GM12878 (cell line): ENCODE data around the gene SLC25A11. TPM values are rescaled to one million over a fixed set of nuclear protein-coding genes. Genes with fewer than 3 reads are reported as not detected.

ENCODE experiments used
- CBX3 ChIP-seq: fragments of 200-600 bp; sonication (generic); IDR thresholded peaks from 2 replicates; pipeline ENCODE4 v1.6.1; 2016; ENCODE audit warnings: low read depth, borderline replicate concordance
- CEBPB ChIP-seq, 2 experiments: fragments of 150-350 bp in 1 of 2; IDR thresholded peaks; 2 replicates each; pipeline ENCODE4 v1.6.1; 2012 to 2014; ENCODE audit warnings: low read depth in 2 of 2, low read length in 2 of 2, borderline replicate concordance in 1 of 2, inconsistent platforms in 1 of 2
- CHD1 ChIP-seq: IDR thresholded peaks from 2 replicates; pipeline ENCODE4 v1.6.1; 2012; ENCODE audit warnings: low read depth, low read length, improper control_type of control experiment
- CREB1 ChIP-seq: IDR thresholded peaks from 2 replicates; pipeline ENCODE4 v1.6.1; 2012; ENCODE audit warnings: low read depth, mild to moderate bottlenecking, inconsistent platforms
- CREM ChIP-seq: IDR thresholded peaks from 2 replicates; pipeline ENCODE4 v1.6.1; 2014; ENCODE audit warnings: antibody characterized with exemption, low read depth
- GABPA ChIP-seq: IDR thresholded peaks from 2 replicates; pipeline ENCODE4 v1.6.1; 2014; ENCODE audit warnings: antibody characterized with exemption, low read depth, mild to moderate bottlenecking, inconsistent platforms
- GATAD2B ChIP-seq: fragments of 450-650 bp; conservative IDR thresholded peaks from 2 replicates; pipeline ENCODE4 v1.6.1; 2017; ENCODE audit warnings: low read depth, mild to moderate bottlenecking, moderate library complexity
- HCFC1 ChIP-seq: fragments of 150-350 bp; IDR thresholded peaks from 2 replicates; pipeline ENCODE4 v1.6.1; 2014; ENCODE audit warnings: low read length
- MYC ChIP-seq: IDR thresholded peaks from 2 replicates; pipeline ENCODE4 v1.6.1; 2011; ENCODE audit warnings: mild to moderate bottlenecking, low read length, moderate library complexity, inconsistent platforms; ENCODE audit not compliant: insufficient read depth, insufficient replicate concordance, insufficient read length, severe bottlenecking
- POLR2A ChIP-seq: IDR thresholded peaks from 2 replicates; pipeline ENCODE4 v1.6.1; 2011; ENCODE audit warnings: low read depth, mild to moderate bottlenecking, low read length
- POLR2AphosphoS2 ChIP-seq: IDR thresholded peaks from 2 replicates; pipeline ENCODE4 v1.6.1; 2011; ENCODE audit warnings: low read depth, mild to moderate bottlenecking, low read length, improper control_type of control experiment, moderate library complexity
- POU2F2 ChIP-seq: IDR thresholded peaks from 3 replicates; pipeline ENCODE4 v1.6.1; 2011; ENCODE audit warnings: low read depth, mild to moderate bottlenecking, low read length, borderline replicate concordance
- RAD21 ChIP-seq: IDR thresholded peaks from 2 replicates; pipeline ENCODE4 v1.6.1; 2011; ENCODE audit warnings: mild to moderate bottlenecking, low read depth, low read length, moderate library complexity; ENCODE audit not compliant: insufficient read depth
- RAD51 ChIP-seq: fragments of 450-650 bp; IDR thresholded peaks from 2 replicates; pipeline ENCODE4 v1.6.1; 2016; ENCODE audit warnings: moderate library complexity, mild to moderate bottlenecking, inconsistent platforms
- RUNX3 ChIP-seq: IDR thresholded peaks from 2 replicates; pipeline ENCODE4 v1.6.1; 2012; ENCODE audit warnings: low read length, inconsistent platforms
- SRF ChIP-seq, 2 experiments: IDR thresholded peaks; 2 replicates each; pipeline ENCODE4 v1.6.1; 2011; ENCODE audit warnings: low read depth in 2 of 2, low read length in 2 of 2, mild to moderate bottlenecking in 1 of 2, moderate library complexity in 1 of 2
- TBL1XR1 ChIP-seq: IDR thresholded peaks from 2 replicates; pipeline ENCODE4 v1.6.1; 2012; ENCODE audit warnings: low read depth, low read length, improper control_type of control experiment
- ZNF217 ChIP-seq: fragments of 450-650 bp; IDR thresholded peaks from 2 replicates; pipeline ENCODE4 v1.6.1; 2017; ENCODE audit warnings: antibody characterized with exemption, mild to moderate bottlenecking
- polyA plus RNA-seq, 11 experiments: library from polyadenylated mRNA; depleted of rRNA in 4 of 11; unstranded in 6 of 11; stranded (reverse) in 5 of 11; fragments of >200 nt; fragmentation: Nextera tagmentation in 4 of 11; fragmentation: Illumina TruSeq in 1 of 11; extraction: Ambion mirVana in 4 of 11; extraction: Trizol in 1 of 11; gene quantifications; 1 replicate in 1 of 11; 2 replicates in 10 of 11; pipeline versions ENCODE4 v1.2.1 to v1.2.3, GENCODE V29; 2011 to 2016; ENCODE audit warnings: inconsistent platforms in 2 of 11, missing spikeins in 2 of 11, low read depth in 1 of 11
- total RNA-seq, 4 experiments: library from RNA; depleted of rRNA in 3 of 4; stranded (reverse); fragments of >200 nt in 3 of 4; fragmentation: Illumina TruSeq in 1 of 4; extraction: Trizol in 1 of 4; gene quantifications; 2 replicates each; pipeline versions ENCODE4 v1.2.1 to v1.2.3, GENCODE V29; 2013 to 2021
- TF ChIP-seq, protein P1 (sequence below): IDR thresholded peaks from 2 replicates; pipeline ENCODE4 v1.6.1; 2011; ENCODE audit warnings: borderline replicate concordance, low read depth, mild to moderate bottlenecking, moderate library complexity, low read length; ENCODE audit not compliant: insufficient read depth, poor library complexity, severe bottlenecking
- TF ChIP-seq, protein P2 (sequence below): fragments of 450-650 bp; IDR thresholded peaks from 2 replicates; pipeline ENCODE4 v1.6.1; 2016; ENCODE audit warnings: mild to moderate bottlenecking, moderate library complexity, borderline replicate concordance
- TF ChIP-seq, protein P3 (sequence below): fragments of 450-650 bp; conservative IDR thresholded peaks from 2 replicates; pipeline ENCODE4 v1.6.1; 2017; ENCODE audit warnings: mild to moderate bottlenecking, moderate library complexity

SLC25A11 gene
- total and polyA plus RNA-seq, 10 of the 15 experiments (the other 5 are each of a cell fraction or from before 2014, with no cell fraction given): 5.8 to 142 (median 65.0) TPM

DNA sequence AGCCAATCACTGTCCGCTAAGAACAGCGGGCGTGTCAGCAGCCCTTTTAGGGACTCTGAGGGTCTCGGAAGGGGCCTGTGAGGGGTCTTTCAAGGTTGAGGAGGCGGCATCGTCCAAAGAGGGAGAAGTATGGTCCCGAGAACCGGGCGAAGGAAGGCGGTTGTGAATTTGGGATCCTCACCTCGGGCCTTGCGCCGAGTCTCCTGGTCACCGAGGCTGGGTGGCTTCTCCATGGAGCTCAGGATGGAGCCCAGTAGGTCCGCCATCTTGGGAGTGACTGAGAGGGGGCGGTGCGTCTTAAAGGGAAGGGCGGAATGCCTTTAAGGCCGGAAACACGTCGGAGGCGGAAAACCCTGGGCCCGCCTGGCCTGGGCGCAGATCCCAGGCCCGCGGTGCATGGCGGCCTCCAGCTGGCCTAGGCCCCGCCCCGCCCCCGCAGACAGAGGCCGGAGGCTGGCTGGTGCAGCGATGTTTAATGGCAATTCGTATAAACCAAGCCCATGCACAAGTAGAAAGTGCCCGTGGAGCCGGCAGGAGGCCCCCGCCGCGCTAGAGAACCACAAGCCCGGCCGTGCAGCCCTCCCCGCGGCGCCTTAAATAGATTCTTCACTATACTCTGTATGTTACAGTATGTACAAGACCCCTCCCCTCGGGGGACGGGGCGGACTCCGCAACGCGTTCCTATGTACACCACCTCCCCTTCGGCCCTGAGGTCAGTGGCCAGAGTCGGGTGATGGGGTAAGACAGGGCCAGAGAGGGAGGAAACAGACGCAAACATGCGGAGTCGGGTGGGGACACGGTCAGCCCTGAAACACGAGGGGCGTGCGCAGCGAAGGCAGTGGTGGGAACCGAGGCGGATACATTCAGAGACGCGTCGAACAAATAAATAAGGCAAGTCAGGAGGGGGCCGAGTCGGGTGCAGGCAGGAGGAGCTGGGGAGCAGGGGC, 28.0 kb upstream of the SLC25A11 start, which contains the start of gene SPAG7 (continued):
- TF ChIP-seq, protein P1, sequence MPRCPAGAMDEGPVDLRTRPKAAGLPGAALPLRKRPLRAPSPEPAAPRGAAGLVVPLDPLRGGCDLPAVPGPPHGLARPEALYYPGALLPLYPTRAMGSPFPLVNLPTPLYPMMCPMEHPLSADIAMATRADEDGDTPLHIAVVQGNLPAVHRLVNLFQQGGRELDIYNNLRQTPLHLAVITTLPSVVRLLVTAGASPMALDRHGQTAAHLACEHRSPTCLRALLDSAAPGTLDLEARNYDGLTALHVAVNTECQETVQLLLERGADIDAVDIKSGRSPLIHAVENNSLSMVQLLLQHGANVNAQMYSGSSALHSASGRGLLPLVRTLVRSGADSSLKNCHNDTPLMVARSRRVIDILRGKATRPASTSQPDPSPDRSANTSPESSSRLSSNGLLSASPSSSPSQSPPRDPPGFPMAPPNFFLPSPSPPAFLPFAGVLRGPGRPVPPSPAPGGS: peak; percentile 67
- no peak for TF ChIP-seq CHD1
- 0 out of 2 replicates have a peak, but pooled peaks have one; percentile 45 for TF ChIP-seq TBL1XR1
- TF ChIP-seq, protein P2, sequence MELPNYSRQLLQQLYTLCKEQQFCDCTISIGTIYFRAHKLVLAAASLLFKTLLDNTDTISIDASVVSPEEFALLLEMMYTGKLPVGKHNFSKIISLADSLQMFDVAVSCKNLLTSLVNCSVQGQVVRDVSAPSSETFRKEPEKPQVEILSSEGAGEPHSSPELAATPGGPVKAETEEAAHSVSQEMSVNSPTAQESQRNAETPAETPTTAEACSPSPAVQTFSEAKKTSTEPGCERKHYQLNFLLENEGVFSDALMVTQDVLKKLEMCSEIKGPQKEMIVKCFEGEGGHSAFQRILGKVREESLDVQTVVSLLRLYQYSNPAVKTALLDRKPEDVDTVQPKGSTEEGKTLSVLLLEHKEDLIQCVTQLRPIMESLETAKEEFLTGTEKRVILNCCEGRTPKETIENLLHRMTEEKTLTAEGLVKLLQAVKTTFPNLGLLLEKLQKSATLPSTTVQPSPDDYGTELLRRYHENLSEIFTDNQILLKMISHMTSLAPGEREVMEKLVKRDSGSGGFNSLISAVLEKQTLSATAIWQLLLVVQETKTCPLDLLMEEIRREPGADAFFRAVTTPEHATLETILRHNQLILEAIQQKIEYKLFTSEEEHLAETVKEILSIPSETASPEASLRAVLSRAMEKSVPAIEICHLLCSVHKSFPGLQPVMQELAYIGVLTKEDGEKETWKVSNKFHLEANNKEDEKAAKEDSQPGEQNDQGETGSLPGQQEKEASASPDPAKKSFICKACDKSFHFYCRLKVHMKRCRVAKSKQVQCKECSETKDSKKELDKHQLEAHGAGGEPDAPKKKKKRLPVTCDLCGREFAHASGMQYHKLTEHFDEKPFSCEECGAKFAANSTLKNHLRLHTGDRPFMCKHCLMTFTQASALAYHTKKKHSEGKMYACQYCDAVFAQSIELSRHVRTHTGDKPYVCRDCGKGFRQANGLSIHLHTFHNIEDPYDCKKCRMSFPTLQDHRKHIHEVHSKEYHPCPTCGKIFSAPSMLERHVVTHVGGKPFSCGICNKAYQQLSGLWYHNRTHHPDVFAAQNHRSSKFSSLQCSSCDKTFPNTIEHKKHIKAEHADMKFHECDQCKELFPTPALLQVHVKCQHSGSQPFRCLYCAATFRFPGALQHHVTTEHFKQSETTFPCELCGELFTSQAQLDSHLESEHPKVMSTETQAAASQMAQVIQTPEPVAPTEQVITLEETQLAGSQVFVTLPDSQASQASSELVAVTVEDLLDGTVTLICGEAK: peak; percentile 51; the same call in 1 of the 2 replicates
- peak; percentile 66 to 95 for TF ChIP-seq SRF (IDR thresholded peaks at IDR 0.05; ENCODE audit: low read depth in 2 of 2, low read length in 2 of 2)
- peak; percentile 22 for TF ChIP-seq RUNX3
- TF ChIP-seq GATAD2B: peak; percentile 76
- peak; percentile 39; the same call in 1 of the 2 replicates for TF ChIP-seq RAD21
- no peak for TF ChIP-seq MYC
- TF ChIP-seq CREB1: no peak; the same call in 1 of the 2 replicates
- peak; percentile 87 for TF ChIP-seq POLR2A
- TF ChIP-seq, protein P3, sequence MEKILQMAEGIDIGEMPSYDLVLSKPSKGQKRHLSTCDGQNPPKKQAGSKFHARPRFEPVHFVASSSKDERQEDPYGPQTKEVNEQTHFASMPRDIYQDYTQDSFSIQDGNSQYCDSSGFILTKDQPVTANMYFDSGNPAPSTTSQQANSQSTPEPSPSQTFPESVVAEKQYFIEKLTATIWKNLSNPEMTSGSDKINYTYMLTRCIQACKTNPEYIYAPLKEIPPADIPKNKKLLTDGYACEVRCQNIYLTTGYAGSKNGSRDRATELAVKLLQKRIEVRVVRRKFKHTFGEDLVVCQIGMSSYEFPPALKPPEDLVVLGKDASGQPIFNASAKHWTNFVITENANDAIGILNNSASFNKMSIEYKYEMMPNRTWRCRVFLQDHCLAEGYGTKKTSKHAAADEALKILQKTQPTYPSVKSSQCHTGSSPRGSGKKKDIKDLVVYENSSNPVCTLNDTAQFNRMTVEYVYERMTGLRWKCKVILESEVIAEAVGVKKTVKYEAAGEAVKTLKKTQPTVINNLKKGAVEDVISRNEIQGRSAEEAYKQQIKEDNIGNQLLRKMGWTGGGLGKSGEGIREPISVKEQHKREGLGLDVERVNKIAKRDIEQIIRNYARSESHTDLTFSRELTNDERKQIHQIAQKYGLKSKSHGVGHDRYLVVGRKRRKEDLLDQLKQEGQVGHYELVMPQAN: peak; percentile 90
- no peak for TF ChIP-seq ZNF217
- TF ChIP-seq POU2F2: peak; percentile 57; the same call in 1 of the 3 replicates
- 0 out of 2 replicates have a peak, but pooled peaks have one; percentile 35 for TF ChIP-seq HCFC1
- peak; percentile 24 for TF ChIP-seq CREM
- no peak for TF ChIP-seq CEBPB (IDR thresholded peaks at IDR 0.05; ENCODE audit: borderline replicate concordance in 1 of 2, low read depth in 2 of 2, low read length in 2 of 2)
- peak; percentile 18; the same call in 1 of the 2 replicates for TF ChIP-seq GABPA
- TF ChIP-seq CBX3: no peak
- TF ChIP-seq POLR2AphosphoS2: 0 out of 2 replicates have a peak, but pooled peaks have one; percentile 87
- peak; percentile 50; the same call in 1 of the 2 replicates for TF ChIP-seq RAD51
